ENCODE results near the gene NOD2. TPM values are rescaled to one million over a fixed set of nuclear protein-coding genes. Genes with fewer than 3 reads are reported as not detected.

The NOD2 gene
- total RNA-seq, 1 experiment from 2014 or later = 0.17 TPM

- Histone ChIP-seq H3T11ph (ENCODE audit: low read length) (no peak overlapping the region), H3K27ac (ENCODE audit: insufficient read length, low read depth, low read length) (no peak overlapping the region), H3K79me1 (ENCODE audit: insufficient read depth, low read depth, low read length, poor library complexity, severe bottlenecking) (no peaks in the 10 kb centered on the region), H3K23me2 (ENCODE audit: insufficient read length, low read depth, low read length, poor library complexity, severe bottlenecking) (no peaks in the 10 kb centered on the region), H4K20me1 (ENCODE audit: control insufficient read depth, insufficient read depth, insufficient read length) (no peaks in the 10 kb centered on the region), H4K5ac (ENCODE audit: insufficient read length, low read depth, low read length) (no peak overlapping the region), H3K9ac (ENCODE audit: extremely low read depth, insufficient read length, low read length) (no peak overlapping the region), H3K14ac (ENCODE audit: insufficient read depth, low read length) (no peak overlapping the region), H4K8ac (replicated peaks; ENCODE audit: insufficient read length, low read depth, low read length) (no peak overlapping the region), H3K4ac (ENCODE audit: low read depth, low read length) (no peak overlapping the region), H3K56ac (ENCODE audit: insufficient read length, low read depth, low read length) (no peak overlapping the region), H3K4me2 (ENCODE audit: insufficient read depth, insufficient read length, low read length) (no peak overlapping the region), H3K79me2 (ENCODE audit: insufficient read depth, low read length) (no peaks in the 10 kb centered on the region), H2AFZ (ENCODE audit: low read length) (no peak overlapping the region), H2BK5ac (ENCODE audit: insufficient read length, low read length) (no peak overlapping the region), H2AK5ac (ENCODE audit: insufficient read length, low read length) (no peak overlapping the region), H3K27me3 (ENCODE audit: insufficient read depth, low read length) (no peaks in the 10 kb centered on the region), H3K4me1 (ENCODE audit: insufficient read depth, low read length) (no peaks in the 10 kb centered on the region), H4K91ac (ENCODE audit: insufficient read length, low read depth, low read length) (no peak overlapping the region), H3K9me3 (ENCODE audit: control insufficient read depth, low read depth, low read length) (no peaks in the 10 kb centered on the region), H2BK120ac (ENCODE audit: low read depth, low read length, poor library complexity, severe bottlenecking) (no peak overlapping the region), H2BK15ac (ENCODE audit: low read depth, low read length) (no peak overlapping the region), H2BK12ac (ENCODE audit: insufficient read length, low read depth, low read length) (no peak overlapping the region), H3K18ac (ENCODE audit: insufficient read length, low read depth, low read length) (no peak overlapping the region), H3K23ac (ENCODE audit: insufficient read length, low read depth, low read length) (no peak overlapping the region), H2BK20ac (ENCODE audit: low read depth, low read length, poor library complexity, severe bottlenecking) (no peak overlapping the region)
- DNase-seq = no peak
- Mint-ChIP-seq H3K9me3 (no peaks in the 10 kb centered on the region), H3K27ac (no peak overlapping the region), H3K36me3 (ENCODE audit: insufficient read depth in 1 of 3, low read depth in 3 of 3) (peaks cover 4 to 12% (median 7%) of the 10 kb centered on the region in 3 experiments), H3K4me1 (peaks cover 0 to under 1% of the 10 kb centered on the region in 2 experiments; a peak in 1 of 4 replicates), H3K4me3 (no peak overlapping the region), H3K27me3 (ENCODE audit: low read depth) (no peaks in the 10 kb centered on the region)
- WGBS (ENCODE audit: extremely low coverage, insufficient read length, low lambda C conversion rate) = no CpG with 5 or more reads among the region's 4 CpGs
- TF ChIP-seq CTCF (conservative IDR thresholded peaks at IDR 0.05) = no peak
Measured at GRCh38 chr16:50752471-50753235, 59.2 kb downstream of the NOD2 start.

Data from H9 (cell line).